HG02938 (cell line): ENCODE results near the gene TJP2.

ENCODE experiments used
- ATAC-seq: cut with Tn5 transposase; IDR thresholded peaks from one replicate; pipeline ENCODE4 v1.9.1; 2021; ENCODE audit warnings: mild to moderate bottlenecking, moderate library complexity; ENCODE audit not compliant: unreplicated experiment

Gene TJP2

GRCh38 chr9:69188975-69189374 lies 14.9 kb downstream of the TJP2 start:
- ATAC-seq, result no peak

- peak; percentile 69 for ATAC-seq
Measured at GRCh38 chr9:69190086-69190862, 16.2 kb downstream of the TJP2 start.

- ATAC-seq, result no peak
Measured at GRCh38 chr9:69190863-69191181, 16.7 kb downstream of the TJP2 start.

- no peak for ATAC-seq
Measured at GRCh38 chr9:69191231-69191630, 17.2 kb downstream of the TJP2 start.

GRCh38 chr9:69192214-69192613 lies 18.1 kb downstream of the TJP2 start:
- no peak for ATAC-seq

GRCh38 chr9:69193685-69194032 lies 19.6 kb downstream of the TJP2 start:
- ATAC-seq, result no peak

- no peak for ATAC-seq
Measured at GRCh38 chr9:69194702-69195418, 20.8 kb downstream of the TJP2 start.

- ATAC-seq, result no peak
Measured at GRCh38 chr9:69195668-69196067, 21.6 kb downstream of the TJP2 start.

GRCh38 chr9:69197687-69198086 lies 23.6 kb downstream of the TJP2 start:
- ATAC-seq, result no peak

- ATAC-seq, result no peak
Measured at GRCh38 chr9:69198521-69199220, 24.6 kb downstream of the TJP2 start.

- no peak for ATAC-seq
Measured at GRCh38 chr9:69199769-69200470, 25.8 kb downstream of the TJP2 start.

- no peak for ATAC-seq
Measured at GRCh38 chr9:69202556-69202955, 28.5 kb downstream of the TJP2 start.

- no peak for ATAC-seq
Measured at GRCh38 chr9:69204326-69204725, 30.2 kb downstream of the TJP2 start.

GRCh38 chr9:69204849-69205248 lies 30.8 kb downstream of the TJP2 start:
- ATAC-seq, result no peak

- ATAC-seq, result no peak
Measured at GRCh38 chr9:69206047-69206446, 32.0 kb downstream of the TJP2 start.

- no peak for ATAC-seq
Measured at GRCh38 chr9:69207503-69207902, 33.4 kb downstream of the TJP2 start.

- ATAC-seq, result no peak
Measured at GRCh38 chr9:69211424-69212036, 37.5 kb downstream of the TJP2 start.

- ATAC-seq, result no peak
Measured at GRCh38 chr9:69213647-69214046, 39.6 kb downstream of the TJP2 start.

GRCh38 chr9:69214939-69215338 lies 40.9 kb downstream of the TJP2 start:
- no peak for ATAC-seq

GRCh38 chr9:69215774-69216485 lies 41.9 kb downstream of the TJP2 start:
- no peak for ATAC-seq
